GM12875 (cell line): ENCODE results near the gene DYNLT2.

Source experiments
- H3K4me3 ChIP-seq: one replicate; pipeline ENCODE4 v1.5.1; 2011; ENCODE audit warnings: low read depth, low read length, control low read depth
- CTCF ChIP-seq: IDR thresholded peaks from 2 replicates; pipeline ENCODE4 v1.5.1; 2011; ENCODE audit warnings: low read depth, mild to moderate bottlenecking, control low read depth, inconsistent platforms, low read length, moderate library complexity, borderline replicate concordance; ENCODE audit not compliant: insufficient read depth

DYNLT2 gene

DNA sequence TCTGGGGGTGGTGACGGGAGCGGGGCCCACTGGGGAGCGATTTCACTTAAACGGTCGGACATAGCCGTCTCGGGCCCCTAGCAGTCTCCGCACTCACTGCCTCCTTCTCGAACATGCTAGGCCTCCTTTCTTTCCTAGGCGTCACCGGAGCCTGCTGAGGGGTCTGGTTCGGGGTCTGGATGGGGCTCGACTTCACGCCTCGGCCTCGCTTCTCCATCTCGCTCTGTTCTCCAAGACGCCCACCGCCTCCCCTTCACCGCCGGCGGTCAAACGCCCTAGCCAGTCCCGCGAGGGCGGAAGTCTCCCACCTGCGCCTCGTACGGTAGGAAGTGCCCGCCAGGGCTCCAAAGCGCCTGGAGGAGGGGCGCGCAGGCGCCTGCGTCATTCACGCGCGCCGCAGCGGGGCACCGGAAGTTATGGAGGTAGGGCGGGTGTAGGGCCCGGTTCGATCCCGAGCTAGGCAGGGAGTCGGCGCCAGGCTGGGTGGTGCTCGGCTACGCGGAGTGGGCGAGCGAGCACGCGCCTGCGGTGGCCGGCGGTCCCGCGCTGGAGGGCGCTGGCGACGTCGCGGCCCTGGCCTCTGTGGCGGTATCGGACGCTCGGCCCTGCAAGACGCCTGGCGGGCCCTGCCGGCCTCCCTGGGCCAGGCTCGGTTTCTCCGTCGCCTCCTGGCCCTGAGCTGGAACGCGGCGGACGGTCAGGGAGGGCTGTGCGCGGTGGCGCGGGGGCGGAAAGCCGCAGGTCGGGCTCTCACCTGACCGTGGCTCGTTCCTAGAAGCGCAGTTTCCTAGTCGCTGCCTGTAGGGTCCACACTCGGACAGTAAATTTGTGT lies at the start of gene DYNLT2, which contains the start of gene ERMARD:
Gene DYNLT2, minus strand, starts transcription at position 331 of the 832 bp plus-strand sequence. Its CDS starts 114 bp downstream, at position 217.
Gene ERMARD, plus strand, starts transcription at position 381 of the 832 bp plus-strand sequence. Its CDS starts 36 bp downstream, at position 417.
- peak within 1 kb of the TSS; percentile 78 for H3K4me3 ChIP-seq
- peak; percentile 12; the same call in 1 of the 2 replicates for TF ChIP-seq CTCF

GRCh38 chr6:169800668-169801395 lies 49.5 kb upstream of the DYNLT2 start:
- TF ChIP-seq CTCF, result no peak
- H3K4me3 ChIP-seq, result no peak overlapping the region

- H3K4me3 ChIP-seq, result no peak overlapping the region
- no peak for TF ChIP-seq CTCF
Measured at GRCh38 chr6:169800116-169800667, 48.8 kb upstream of the DYNLT2 start.

DNA sequence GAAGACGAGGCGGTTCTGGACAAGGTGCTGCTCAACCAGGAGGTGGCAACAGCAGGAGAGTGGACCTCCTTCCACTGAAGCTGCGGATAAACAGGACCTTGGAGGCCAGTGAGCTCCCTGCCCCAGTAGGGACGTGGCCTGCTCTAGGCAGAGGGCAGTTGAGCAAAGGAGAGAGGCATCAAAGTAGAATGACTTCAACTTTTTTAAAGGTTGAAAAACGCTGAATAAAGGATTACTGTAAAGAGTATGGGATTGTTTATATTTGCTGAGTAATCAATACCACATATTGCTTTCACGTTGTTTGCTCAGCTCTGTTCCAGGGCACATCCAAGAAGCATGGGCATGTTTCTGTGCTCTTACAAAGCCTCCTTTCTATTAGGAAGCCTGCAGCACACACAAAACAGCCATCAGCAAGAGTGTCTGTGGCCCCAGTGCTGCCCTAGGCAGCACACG lies 48.1 kb upstream of the DYNLT2 start:
- no peak for TF ChIP-seq CTCF
- H3K4me3 ChIP-seq, result no peak overlapping the region

GRCh38 chr6:169798764-169799473 lies 47.5 kb upstream of the DYNLT2 start:
- no peak for TF ChIP-seq CTCF
- H3K4me3 ChIP-seq, result no peak overlapping the region

GRCh38 chr6:169795196-169795595 lies 43.8 kb upstream of the DYNLT2 start:
- no peak for TF ChIP-seq CTCF
- H3K4me3 ChIP-seq, result no peak overlapping the region
